Right renal cortex interstitium (tissue), 3 donors: ENCODE results near the gene GJA8. TPM values are rescaled to one million over a fixed set of nuclear protein-coding genes. Genes with fewer than 3 reads are reported as not detected.
"Not testable (repeated sequence)": the region's sequence is repeated elsewhere in the genome, so short reads cannot be mapped to it uniquely, and the experiment has no call there.

Experiments used
- DNase-seq, 3 donors: peaks; one replicate each; pipeline ENCODE4 v3.0.0-alpha.2; 2013; ENCODE audit warnings: low read depth in 3 of 3, low spot score in 2 of 3
- polyA plus RNA-seq, 3 donors: library from polyadenylated mRNA; unstranded; fragments of 120-200 nt; gene quantifications; one replicate each; pipeline ENCODE4 v1.2.1, GENCODE V29; 2013; ENCODE audit not compliant: insufficient read length in 3 of 3

Gene GJA8
- polyA plus RNA-seq, 3 donors: 0.53 to 0.72 (median 0.65) TPM

DNA sequence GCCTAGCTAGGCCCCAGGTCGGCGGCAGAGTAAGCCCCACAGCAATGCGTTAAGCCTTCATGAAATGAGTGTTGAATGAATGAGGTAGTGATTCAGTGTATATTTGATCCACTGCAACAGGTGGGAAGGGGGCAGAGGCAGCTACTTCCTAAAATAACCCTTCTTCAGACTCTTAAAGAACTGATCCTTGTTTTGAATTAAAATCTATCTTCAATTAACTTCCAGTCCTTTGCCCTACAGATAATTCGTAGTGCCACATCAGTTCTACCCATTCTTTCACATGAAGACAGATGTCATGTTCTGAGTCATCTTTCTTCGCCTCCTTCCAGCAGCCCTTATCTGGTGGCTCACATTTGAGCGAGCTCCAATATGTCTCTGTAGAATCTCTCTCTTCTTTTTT, 24.6 kb downstream of the GJA8 start:
- DNase-seq: not testable (repeated sequence)

DNA sequence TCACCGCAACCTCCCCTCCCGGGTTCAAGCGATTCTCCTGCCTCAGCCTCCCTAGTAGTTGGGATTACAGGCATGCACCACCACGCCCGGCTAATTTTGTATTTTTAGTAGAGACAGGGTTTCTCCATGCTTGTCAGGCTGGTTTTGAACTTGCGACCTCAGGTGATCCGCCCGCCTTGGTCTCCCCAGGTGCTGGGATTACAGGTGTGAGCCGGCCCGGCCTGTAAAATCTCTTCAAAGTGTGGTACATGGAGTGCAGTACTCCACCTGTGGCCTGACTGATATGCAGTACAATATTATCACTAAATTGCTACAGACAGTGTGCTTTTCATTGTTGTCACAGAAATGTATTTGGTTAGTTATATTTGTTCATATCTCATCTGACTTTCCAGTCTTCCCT, 25.1 kb downstream of the GJA8 start:
- not testable (repeated sequence) for DNase-seq

DNA sequence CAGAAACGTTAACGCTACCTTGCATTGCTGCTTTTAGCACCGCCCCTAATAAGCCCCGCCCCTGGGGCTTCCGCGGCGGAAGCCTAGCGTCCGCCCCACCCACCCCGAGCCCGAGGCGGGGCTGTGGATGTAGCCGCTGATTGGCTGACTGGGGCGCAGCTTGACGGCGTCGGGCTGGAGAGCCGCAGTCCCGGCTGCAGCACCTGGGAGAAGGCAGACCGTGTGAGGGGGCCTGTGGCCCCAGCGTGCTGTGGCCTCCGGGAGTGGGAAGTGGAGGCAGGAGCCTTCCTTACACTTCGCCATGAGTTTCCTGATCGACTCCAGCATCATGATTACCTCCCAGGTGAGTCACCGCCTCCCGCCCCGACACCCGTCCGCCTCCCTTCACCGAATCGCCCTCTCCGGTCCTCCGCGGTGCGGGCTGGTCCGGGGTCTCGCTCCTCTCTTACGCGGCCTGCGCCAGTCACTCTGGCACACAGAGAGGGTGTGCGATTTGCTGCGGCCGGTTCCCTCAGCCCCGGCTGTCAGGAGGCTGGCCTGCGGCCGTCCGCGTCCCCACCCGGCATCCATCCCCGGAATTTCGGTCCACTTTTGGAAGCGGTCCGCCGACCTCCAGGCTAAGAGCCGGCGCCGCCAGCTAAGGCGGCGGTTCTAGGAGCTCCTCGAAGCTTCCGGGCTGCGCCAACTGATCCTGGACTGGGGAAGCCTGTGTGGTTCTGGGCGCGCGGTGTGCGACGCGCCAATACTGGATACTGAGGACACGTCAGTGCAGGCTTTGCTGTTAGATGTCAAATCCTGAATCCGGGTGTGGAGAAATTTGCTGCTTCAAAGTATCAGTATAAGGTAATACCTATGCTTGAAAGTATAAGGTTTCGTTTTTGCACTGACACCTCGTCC, 25.9 kb downstream of the GJA8 start, which contains the start of gene GPR89B:
TSS of gene GPR89B (plus strand) at position 185 of the 897 bp plus-strand sequence. CDS start at position 302, 117 bp downstream.
- DNase-seq: peak; percentile 47 to 68 (median 57)

DNA sequence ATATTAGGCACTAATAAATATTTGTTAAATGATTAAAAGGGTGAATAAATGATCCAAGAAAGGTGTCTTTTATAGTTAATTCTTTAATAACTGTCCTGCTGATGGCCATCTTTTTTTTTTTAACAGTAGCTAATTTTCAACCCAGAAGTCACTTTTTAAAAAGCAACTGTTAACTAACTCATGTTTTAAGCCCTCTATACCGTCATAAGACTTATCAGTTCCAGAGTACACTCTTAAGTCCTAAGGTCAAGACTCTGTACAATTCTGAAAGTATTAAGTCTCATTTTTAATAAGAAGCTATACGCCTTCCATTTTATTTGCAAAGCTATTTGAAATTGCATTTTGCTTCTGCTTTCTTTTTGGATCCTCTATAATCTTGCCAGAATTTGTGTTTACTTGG, 28.5 kb downstream of the GJA8 start:
- not testable (repeated sequence) for DNase-seq

DNA sequence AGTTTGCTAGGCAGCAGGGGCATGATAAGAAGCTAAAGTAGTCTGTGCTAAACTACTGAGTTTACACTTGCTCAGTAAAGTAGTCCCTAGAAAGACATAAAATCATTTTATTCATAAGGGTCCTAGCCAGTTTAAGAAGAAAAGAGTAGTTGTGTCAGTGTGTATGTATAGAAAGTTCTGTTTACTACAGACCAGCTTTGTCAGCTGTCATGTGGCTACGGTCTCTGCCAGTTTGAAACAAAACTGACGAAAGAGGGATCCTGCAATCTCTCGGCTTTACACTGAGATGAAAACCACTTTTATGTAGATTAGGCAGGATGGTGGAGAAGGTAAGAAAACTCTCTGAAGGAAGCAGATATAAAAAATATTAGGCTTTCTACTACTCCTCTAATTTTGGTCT, 32.7 kb downstream of the GJA8 start:
- DNase-seq: not testable (repeated sequence)

DNA sequence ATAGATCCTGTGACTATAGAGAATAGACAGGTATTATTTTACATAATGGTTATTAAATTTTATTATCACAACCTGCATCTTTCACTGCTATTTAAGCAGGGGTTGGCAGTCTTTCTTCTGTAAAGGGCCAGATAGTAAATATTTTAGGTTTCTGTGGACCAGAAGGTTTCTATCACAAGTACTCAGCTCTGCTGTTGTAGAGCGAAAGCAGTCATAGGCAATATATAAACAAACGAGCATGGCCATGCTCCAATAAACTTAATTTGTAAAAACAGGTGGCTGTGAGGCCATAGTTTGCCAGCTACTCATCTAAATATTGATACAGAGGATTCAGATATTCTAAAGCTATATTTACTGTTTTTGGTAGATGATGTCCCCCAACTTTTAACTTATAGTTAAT, 37.9 kb downstream of the GJA8 start:
- DNase-seq: not testable (repeated sequence)

DNA sequence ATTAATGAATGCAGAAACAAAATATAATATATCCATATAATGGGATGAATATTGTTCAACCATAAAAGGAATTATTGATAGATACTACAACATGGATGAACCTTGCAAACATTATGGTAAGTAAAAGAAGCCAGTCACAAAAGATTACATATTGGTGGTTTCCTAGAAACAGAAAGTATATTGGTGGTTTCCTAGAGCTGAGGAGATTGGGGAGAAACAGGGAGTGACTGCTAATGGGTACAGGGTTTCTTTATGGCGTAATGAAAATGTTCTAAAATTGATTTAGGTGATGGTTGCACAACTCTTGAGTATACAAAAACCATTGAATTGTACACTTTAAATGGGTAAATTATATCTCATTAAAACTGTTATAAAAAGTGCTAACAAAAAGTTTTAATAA, 40.0 kb downstream of the GJA8 start:
- DNase-seq: not testable (repeated sequence)

DNA sequence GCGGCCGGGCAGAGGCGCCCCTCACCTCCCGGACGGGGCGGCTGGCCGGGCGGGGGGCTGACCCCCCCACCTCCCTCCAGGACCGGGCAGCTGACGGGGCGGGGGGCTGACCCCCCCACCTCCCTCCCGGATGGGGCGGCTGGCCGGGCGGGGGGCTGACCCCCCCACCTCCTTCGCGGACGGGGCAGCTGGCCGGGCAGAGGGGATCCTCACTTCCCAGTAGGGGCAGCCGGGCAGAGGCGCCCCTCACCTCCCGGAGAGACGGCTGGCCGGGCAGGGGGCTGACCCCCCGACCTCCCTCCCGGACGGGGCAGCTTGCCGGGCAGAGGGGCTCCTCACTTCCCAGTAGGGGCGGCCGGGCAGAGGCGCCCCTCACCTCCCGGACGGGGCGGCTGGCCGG, 46.9 kb downstream of the GJA8 start:
- not testable (repeated sequence) for DNase-seq

Other genes starting within 250 kb of the GJA8 start
- 10 to 100 TPM; 22.5 to 35.9 (median 30.3) TPM for gene ACP6, start 232.3 kb upstream of the GJA8 start, polyA plus RNA-seq
- gene GJA5, start 142.2 kb upstream of the GJA8 start, polyA plus RNA-seq: 10 to 100 TPM; 27.4 to 28.5 (median 28.2) TPM
- 10 to 100 TPM; 54.2 to 58.5 (median 56.5) TPM for gene GPR89B, start 25.6 kb downstream of the GJA8 start, polyA plus RNA-seq
- gene NBPF11, start 249.5 kb downstream of the GJA8 start, polyA plus RNA-seq: 10 to 100 TPM; 25.8 to 29.9 (median 27.7) TPM